ENCODE results near the gene APOH.

- TF ChIP-seq TAF1 (IDR thresholded peaks at IDR 0.05; ENCODE audit: borderline replicate concordance, low read depth, low read length) (no peak), MXI1 (IDR thresholded peaks at IDR 0.05; ENCODE audit: low read depth, low read length) (no peak), CTCF (IDR thresholded peaks at IDR 0.05) (no peak), ZBTB33 (IDR thresholded peaks at IDR 0.05; ENCODE audit: borderline replicate concordance, low read depth) (no peak), EZH2phosphoT487 (IDR thresholded peaks at IDR 0.05; ENCODE audit: borderline replicate concordance, low read depth) (no peak), EP300 (IDR thresholded peaks at IDR 0.05; ENCODE audit: borderline replicate concordance in 1 of 2, low read depth in 1 of 2, low read length in 1 of 2) (no peak), POLR2AphosphoS5 (IDR thresholded peaks at IDR 0.05; ENCODE audit: low read depth, low read length) (no peak), TEAD4 (IDR thresholded peaks at IDR 0.05; ENCODE audit: borderline replicate concordance, insufficient read depth) (no peak)
- TF ChIP-seq, protein P1, sequence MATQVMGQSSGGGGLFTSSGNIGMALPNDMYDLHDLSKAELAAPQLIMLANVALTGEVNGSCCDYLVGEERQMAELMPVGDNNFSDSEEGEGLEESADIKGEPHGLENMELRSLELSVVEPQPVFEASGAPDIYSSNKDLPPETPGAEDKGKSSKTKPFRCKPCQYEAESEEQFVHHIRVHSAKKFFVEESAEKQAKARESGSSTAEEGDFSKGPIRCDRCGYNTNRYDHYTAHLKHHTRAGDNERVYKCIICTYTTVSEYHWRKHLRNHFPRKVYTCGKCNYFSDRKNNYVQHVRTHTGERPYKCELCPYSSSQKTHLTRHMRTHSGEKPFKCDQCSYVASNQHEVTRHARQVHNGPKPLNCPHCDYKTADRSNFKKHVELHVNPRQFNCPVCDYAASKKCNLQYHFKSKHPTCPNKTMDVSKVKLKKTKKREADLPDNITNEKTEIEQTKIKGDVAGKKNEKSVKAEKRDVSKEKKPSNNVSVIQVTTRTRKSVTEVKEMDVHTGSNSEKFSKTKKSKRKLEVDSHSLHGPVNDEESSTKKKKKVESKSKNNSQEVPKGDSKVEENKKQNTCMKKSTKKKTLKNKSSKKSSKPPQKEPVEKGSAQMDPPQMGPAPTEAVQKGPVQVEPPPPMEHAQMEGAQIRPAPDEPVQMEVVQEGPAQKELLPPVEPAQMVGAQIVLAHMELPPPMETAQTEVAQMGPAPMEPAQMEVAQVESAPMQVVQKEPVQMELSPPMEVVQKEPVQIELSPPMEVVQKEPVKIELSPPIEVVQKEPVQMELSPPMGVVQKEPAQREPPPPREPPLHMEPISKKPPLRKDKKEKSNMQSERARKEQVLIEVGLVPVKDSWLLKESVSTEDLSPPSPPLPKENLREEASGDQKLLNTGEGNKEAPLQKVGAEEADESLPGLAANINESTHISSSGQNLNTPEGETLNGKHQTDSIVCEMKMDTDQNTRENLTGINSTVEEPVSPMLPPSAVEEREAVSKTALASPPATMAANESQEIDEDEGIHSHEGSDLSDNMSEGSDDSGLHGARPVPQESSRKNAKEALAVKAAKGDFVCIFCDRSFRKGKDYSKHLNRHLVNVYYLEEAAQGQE (IDR thresholded peaks at IDR 0.05; ENCODE audit: low read depth, low read length), result no peak
Measured at GRCh38 chr17:66227212-66228045, 1.8 kb downstream of the APOH start.

Measured in SK-N-SH (cell line).